Measurements from ENCODE around the gene PRORP. TPM values are rescaled to one million over a fixed set of nuclear protein-coding genes. Genes with fewer than 3 reads are reported as not detected.

PRORP gene
- total RNA-seq, 5 donors from 2014 or later (not counting 1 experiment from before 2014, with no cell fraction given) = 31.9 to 43.3 (median 35.9) TPM

- H3K4me3 ChIP-seq (ENCODE audit: control insufficient read depth in 1 of 2, extremely low read depth in 1 of 2, low read length in 1 of 2) = no peak overlapping the region
- DNase-seq = no peak
- H3K27me3 ChIP-seq (replicated peaks in 1 of 2; ENCODE audit: control insufficient read depth in 2 of 2, extremely low read depth in 1 of 2, insufficient read depth in 2 of 2, low read length in 1 of 2) = no peaks in the 10 kb centered on the region
- POLR2A ChIA-PET = interaction anchor here in 1 of 2 donors (0.5 kb wide), 1 partner anchor 15 kb away, joined by 8 read pairs; no protein-coding TSS in a partner anchor
- peaks cover 0 to 3% of the 10 kb centered on the region in 2 experiments for H3K4me1 ChIP-seq (ENCODE audit: control insufficient read depth in 1 of 2, extremely low read depth in 1 of 2, insufficient read depth in 2 of 2, low read length in 2 of 2)
- Mint-ChIP-seq H3K4me1 (peaks cover 37 to 40% (median 37%) of the 10 kb centered on the region in 3 donors), H3K9me3 (no peaks in the 10 kb centered on the region), H3K27me3 (no peaks in the 10 kb centered on the region), H3K4me3 (no peak overlapping the region), H3K36me3 (peaks cover 63% of the 10 kb centered on the region), H3K27ac (peak overlapping the region in 1 of 2 donors; percentile 1)
- CTCF ChIA-PET = no interaction called here
- WGBS (ENCODE audit: insufficient coverage) = no CpG with 5 or more reads among the region's 1 CpG
- H3K36me3 ChIP-seq (ENCODE audit: control insufficient read depth in 2 of 2, extremely low read depth in 1 of 2, insufficient read depth in 1 of 2, low read length in 1 of 2) = peaks cover 0 to 20% of the 10 kb centered on the region in 2 donors
- no peak for ATAC-seq (replicated peaks in 1 of 4)
- H3K27ac ChIP-seq (ENCODE audit: low read length) = no peak overlapping the region
- no peaks in the 10 kb centered on the region for H3K9me3 ChIP-seq
Observed at GRCh38 chr14:35163384-35163783, 41.0 kb downstream of the PRORP start.

- no peak for ATAC-seq (replicated peaks in 1 of 4)
- no peaks in the 10 kb centered on the region for H3K27me3 Mint-ChIP-seq
- ChIA-PET CTCF (no interaction called here), POLR2A (no interaction called here)
- Histone ChIP-seq H3K9me3 (no peaks in the 10 kb centered on the region), H3K27ac (ENCODE audit: low read length) (no peak overlapping the region), H3K4me3 (ENCODE audit: control insufficient read depth in 1 of 2, extremely low read depth in 1 of 2, low read length in 1 of 2) (no peak overlapping the region), H3K36me3 (ENCODE audit: control insufficient read depth in 2 of 2, extremely low read depth in 1 of 2, insufficient read depth in 1 of 2, low read length in 1 of 2) (peaks cover 0 to 14% of the 10 kb centered on the region in 2 donors), H3K4me1 (ENCODE audit: control insufficient read depth in 1 of 2, extremely low read depth in 1 of 2, insufficient read depth in 2 of 2, low read length in 2 of 2) (peaks cover 0 to 3% of the 10 kb centered on the region in 2 experiments), H3K27me3 (replicated peaks in 1 of 2; ENCODE audit: control insufficient read depth in 2 of 2, extremely low read depth in 1 of 2, insufficient read depth in 2 of 2, low read length in 1 of 2) (no peaks in the 10 kb centered on the region)
- H3K36me3 Mint-ChIP-seq = peaks cover 61% of the 10 kb centered on the region
- peaks cover 29 to 36% (median 31%) of the 10 kb centered on the region in 3 donors for H3K4me1 Mint-ChIP-seq
- H3K27ac Mint-ChIP-seq = peak overlapping the region in 1 of 2 donors; percentile 41
- no peak overlapping the region for H3K4me3 Mint-ChIP-seq
- 100% methylated on average over 2 of the region's 5 CpGs for WGBS (ENCODE audit: insufficient coverage)
- DNase-seq = no peak
- peaks cover 0 to 6% (median 0%) of the 10 kb centered on the region in 3 donors for H3K9me3 Mint-ChIP-seq
Observed at GRCh38 chr14:35164849-35165248, 42.5 kb downstream of the PRORP start.

GRCh38 chr14:35167496-35167895 is 45.1 kb downstream of the PRORP start:
- no peak for ATAC-seq (replicated peaks in 1 of 4)
- Mint-ChIP-seq H3K27ac (no peak overlapping the region), H3K27me3 (no peaks in the 10 kb centered on the region), H3K4me1 (peaks cover 13 to 19% (median 15%) of the 10 kb centered on the region in 3 donors), H3K36me3 (peaks cover 62% of the 10 kb centered on the region), H3K9me3 (peaks cover 0 to 11% (median 0%) of the 10 kb centered on the region in 3 donors), H3K4me3 (no peak overlapping the region)
- ChIA-PET POLR2A (interaction anchor here in 1 of 2 donors (0.6 kb wide), 1 partner anchor 271 kb away, joined by 4 read pairs; no protein-coding TSS in a partner anchor), CTCF (interaction anchor here in 1 of 2 donors (0.6 kb wide), 1 partner anchor 43 kb away, joined by 4 read pairs; no protein-coding TSS in a partner anchor)
- no peaks in the 10 kb centered on the region for H3K4me1 ChIP-seq (ENCODE audit: control insufficient read depth in 1 of 2, extremely low read depth in 1 of 2, insufficient read depth in 2 of 2, low read length in 2 of 2)
- peaks cover 0 to 11% of the 10 kb centered on the region in 2 donors for H3K36me3 ChIP-seq (ENCODE audit: control insufficient read depth in 2 of 2, extremely low read depth in 1 of 2, insufficient read depth in 1 of 2, low read length in 1 of 2)
- no peak for DNase-seq
- no peaks in the 10 kb centered on the region for H3K9me3 ChIP-seq
- no CpG with 5 or more reads among the region's 3 CpGs for WGBS (ENCODE audit: insufficient coverage)
- no peaks in the 10 kb centered on the region for H3K27me3 ChIP-seq (replicated peaks in 1 of 2; ENCODE audit: control insufficient read depth in 2 of 2, extremely low read depth in 1 of 2, insufficient read depth in 2 of 2, low read length in 1 of 2)
- no peak overlapping the region for H3K4me3 ChIP-seq (ENCODE audit: control insufficient read depth in 1 of 2, extremely low read depth in 1 of 2, low read length in 1 of 2)
- no peak overlapping the region for H3K27ac ChIP-seq (ENCODE audit: low read length)

Other genes starting within 250 kb of the PRORP start
- gene BAZ1A, start 247.2 kb upstream of the PRORP start, total RNA-seq = 10 to 100 TPM; 38.0 to 56.2 (median 44.6) TPM
- 10 to 100 TPM; 41.5 to 55.4 (median 41.9) TPM for gene SRP54, start 139.6 kb upstream of the PRORP start, total RNA-seq
- gene FAM177A1, start 76.3 kb upstream of the PRORP start, total RNA-seq = 100 to 1,000 TPM in 2 of 5 donors, 10 to 100 TPM in 3; 35.7 to 141 (median 38.7) TPM
- 10 to 100 TPM; 28.1 to 40.5 (median 32.9) TPM for gene PPP2R3C, start 562 bp upstream of the PRORP start, total RNA-seq
- gene PSMA6, start 169.8 kb downstream of the PRORP start, total RNA-seq = 100 to 1,000 TPM in 1 of 5 donors, 10 to 100 TPM in 4; 93.6 to 109 (median 96.9) TPM